Peyer's patch (tissue), 4 donors: ENCODE data around the gene MAML3.

Source experiments
- CTCF ChIP-seq, 6 experiments: fragments of 450-650 bp in 4 of 6; fragments of 200-600 bp in 2 of 6; sonication (generic) in 1 of 6; IDR thresholded peaks; one replicate each; pipeline ENCODE4 v1.5.1; 2017 to 2019; ENCODE audit warnings: antibody characterized with exemption in 6 of 6, mild to moderate bottlenecking in 3 of 6, moderate library complexity in 1 of 6
- POLR2A ChIP-seq, 2 donors: fragments of 450-650 bp; IDR thresholded peaks; one replicate each; pipeline ENCODE4 v1.5.1; 2017; ENCODE audit warnings: antibody characterized with exemption in 2 of 2, mild to moderate bottlenecking in 2 of 2, moderate library complexity in 2 of 2

GRCh38 chr4:140152013-140152703 lies 1.8 kb downstream of the MAML3 start:
- TF ChIP-seq CTCF (IDR thresholded peaks at IDR 0.05) (peak in 3 of 6 experiments; percentile 21 to 40 (median 30)), POLR2A (IDR thresholded peaks at IDR 0.05) (peak; percentile 12 to 49)
